Aorta (tissue), 5 donors: Measurements from ENCODE around the gene ST8SIA2. TPM values are rescaled to one million over a fixed set of nuclear protein-coding genes. Genes with fewer than 3 reads are reported as not detected.

Experiments
- ATAC-seq: fragments of 200-7000 bp; cut with Tn5 transposase; one replicate; pipeline ENCODE4 v1.9.1; 2022; ENCODE audit warnings: moderate library complexity; ENCODE audit not compliant: low FRiP score
- DNase-seq, 2 donors: peaks; one replicate each; pipeline ENCODE4 v3.0.0-alpha.2; 2020
- H3K27ac ChIP-seq, 2 donors: one replicate each; pipeline ENCODE4 v1.5.1; 2013; ENCODE audit warnings: low read length in 2 of 2, mild to moderate bottlenecking in 2 of 2, moderate library complexity in 2 of 2, control low read depth in 1 of 2, inconsistent platforms in 1 of 2, low read depth in 1 of 2
- H3K27me3 ChIP-seq, 2 donors: one replicate each; pipeline ENCODE4 v1.6.1; 2013; ENCODE audit warnings: control low read depth in 1 of 2, low read length in 1 of 2, mild to moderate bottlenecking in 1 of 2, moderate library complexity in 1 of 2; ENCODE audit not compliant: insufficient read depth in 2 of 2, control insufficient read depth in 1 of 2
- H3K36me3 ChIP-seq, 2 donors: one replicate each; pipeline ENCODE4 v1.6.1; 2013; ENCODE audit warnings: control low read depth in 1 of 2, low read length in 1 of 2, mild to moderate bottlenecking in 1 of 2; ENCODE audit not compliant: insufficient read depth in 2 of 2, control insufficient read depth in 1 of 2
- H3K4me1 ChIP-seq, 2 donors: one replicate each; pipeline ENCODE4 v1.6.1; 2013; ENCODE audit warnings: low read length in 2 of 2, control low read depth in 1 of 2, mild to moderate bottlenecking in 1 of 2, moderate library complexity in 1 of 2; ENCODE audit not compliant: insufficient read depth in 2 of 2, control insufficient read depth in 1 of 2
- H3K4me3 ChIP-seq, 2 donors: one replicate each; pipeline ENCODE4 v1.5.1; 2013; ENCODE audit warnings: low read length in 2 of 2, control low read depth in 1 of 2, mild to moderate bottlenecking in 1 of 2
- H3K9me3 ChIP-seq: one replicate; pipeline ENCODE4 v1.6.1; 2013; ENCODE audit warnings: mild to moderate bottlenecking, low read length; ENCODE audit not compliant: control insufficient read depth
- WGBS, 2 donors: extraction: QIAGEN DNeasy Blood & Tissue Kit; methylation state at CpG; one replicate each; pipeline ENCODE4 v1.1.7; 2013; 5-methylcytosine and 5-hydroxymethylcytosine counted together
- intact Hi-C, 2 donors: fragments of 100-400 bp; cut with DNase I; formaldehyde crosslinking; loops; one replicate each; pipeline versions ENCODE4 v1.14.2 to v1.15.0; 2022
- polyA plus RNA-seq, 2 donors: library from polyadenylated mRNA; stranded (reverse); fragments of 200-250 nt; gene quantifications; one replicate each; pipeline ENCODE4 v1.2.3, GENCODE V29; 2013
- total RNA-seq, 2 donors: library from RNA; stranded (reverse); fragmentation: NEBNext Ultra II Directional; extraction: Animal tissue kit (Norgen Biotek cat#: 25700); gene quantifications; one replicate each; pipeline ENCODE4 v1.2.1, GENCODE V29; 2021
- donor health status: healthy with polysubstance abuse.
- donor health status: Bipolar disorder and iron deficiency.
- donor health status: DM: no; HTN: no; CAD: no.
- donor health status: DM: no; HTN: no; CAD: no.
- donor health status: DM: yes; HTN: yes; CAD: no.

The ST8SIA2 gene
- total and polyA plus RNA-seq, 4 donors, result 0.05 TPM; not detected in 3

DNA sequence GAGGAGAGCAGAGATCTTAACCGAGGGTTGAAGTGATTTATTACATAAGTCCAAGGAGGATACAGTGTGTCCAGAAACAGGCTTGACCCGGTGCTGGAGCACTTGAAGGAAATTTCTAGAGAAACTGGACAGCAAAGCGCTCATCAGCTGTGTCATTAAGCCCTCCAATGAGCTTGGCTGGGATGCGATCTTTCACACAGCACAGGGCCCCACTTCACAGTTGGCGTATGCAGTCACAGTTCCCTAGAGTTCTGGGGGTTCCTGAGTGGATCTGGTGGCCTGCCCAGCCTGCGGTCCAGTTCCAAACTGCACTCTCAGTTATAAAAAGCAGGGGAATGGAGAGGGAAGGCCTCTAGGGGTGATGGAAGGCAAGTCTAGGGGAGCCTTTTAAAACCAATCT, 13.6 kb downstream of the ST8SIA2 start:
- ATAC-seq, result no peak
- WGBS, 2 donors, result 84 to 86% methylated on average over 6 of the region's 6 CpGs
- H3K36me3 ChIP-seq, result no peaks in the 10 kb centered on the region
- no peak overlapping the region for H3K27ac ChIP-seq
- H3K27me3 ChIP-seq, result no peaks in the 10 kb centered on the region
- no peaks in the 10 kb centered on the region for H3K4me1 ChIP-seq
- no peak for DNase-seq
- intact Hi-C loops, result no loop called here
- H3K4me3 ChIP-seq, result no peak overlapping the region
- H3K9me3 ChIP-seq, result no peaks in the 10 kb centered on the region

DNA sequence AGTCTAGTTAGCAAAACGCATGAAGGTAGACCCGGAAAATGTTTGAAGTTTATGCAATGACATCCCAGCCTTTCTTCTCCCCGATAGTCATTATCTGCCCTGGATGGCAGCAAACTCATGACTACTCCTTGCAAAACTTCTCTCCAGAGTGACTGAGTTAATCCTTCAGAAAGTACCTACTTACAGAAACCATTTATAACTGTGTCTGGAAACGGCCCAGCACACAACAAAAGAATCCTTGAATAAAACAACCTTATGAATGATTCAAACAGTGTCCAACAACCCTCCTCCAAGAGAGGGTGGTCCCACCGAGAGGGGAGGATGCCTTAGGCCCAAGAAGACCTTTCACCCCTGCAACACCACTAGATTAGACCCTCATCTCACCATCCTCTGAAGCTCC, 14.2 kb downstream of the ST8SIA2 start:
- Histone ChIP-seq H3K27me3 (no peaks in the 10 kb centered on the region), H3K9me3 (no peaks in the 10 kb centered on the region), H3K36me3 (no peaks in the 10 kb centered on the region), H3K4me1 (no peaks in the 10 kb centered on the region), H3K4me3 (no peak overlapping the region), H3K27ac (no peak overlapping the region)
- 64 to 69% methylated on average over 5 of the region's 5 CpGs for WGBS, 2 donors
- ATAC-seq, result no peak
- DNase-seq, result no peak
- intact Hi-C loops, result no loop called here

DNA sequence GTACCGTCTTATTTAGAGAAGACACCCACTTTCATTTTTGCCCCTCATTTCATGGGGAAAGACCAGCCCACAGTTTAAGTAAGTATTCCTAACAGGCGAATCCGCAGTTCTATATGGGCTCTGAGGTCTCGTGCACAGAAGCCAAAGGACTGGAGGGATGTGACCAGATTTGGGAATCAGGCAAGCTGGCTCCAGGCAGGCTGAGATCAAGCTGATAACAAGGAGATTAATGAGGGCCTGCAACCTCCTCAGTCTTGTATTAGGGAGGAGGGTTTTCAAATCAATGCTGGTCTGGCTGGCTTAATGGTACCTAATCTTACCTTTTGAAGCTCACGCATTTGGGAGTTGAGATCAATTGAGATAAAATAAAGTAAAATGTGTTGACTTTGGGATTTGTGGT, 15.3 kb downstream of the ST8SIA2 start:
- DNase-seq (no peak), ATAC-seq (no peak)
- H3K27ac ChIP-seq, result no peak overlapping the region
- no peaks in the 10 kb centered on the region for H3K4me1 ChIP-seq
- no peak overlapping the region for H3K4me3 ChIP-seq
- H3K9me3 ChIP-seq, result no peaks in the 10 kb centered on the region
- no peaks in the 10 kb centered on the region for H3K27me3 ChIP-seq
- no peaks in the 10 kb centered on the region for H3K36me3 ChIP-seq
- WGBS, 2 donors, result 88 to 89% methylated on average over 5 of the region's 5 CpGs
- intact Hi-C loops, result no loop called here

GRCh38 chr15:92409521-92409920, 15.8 kb downstream of the ST8SIA2 start:
- no peak overlapping the region for H3K27ac ChIP-seq
- DNase-seq, result no peak
- intact Hi-C loops, result no loop called here
- H3K36me3 ChIP-seq, result no peaks in the 10 kb centered on the region
- H3K9me3 ChIP-seq, result no peaks in the 10 kb centered on the region
- no peak overlapping the region for H3K4me3 ChIP-seq
- 78 to 81% methylated on average over 8 of the region's 8 CpGs for WGBS, 2 donors
- no peaks in the 10 kb centered on the region for H3K27me3 ChIP-seq
- no peaks in the 10 kb centered on the region for H3K4me1 ChIP-seq
- ATAC-seq, result no peak

DNA sequence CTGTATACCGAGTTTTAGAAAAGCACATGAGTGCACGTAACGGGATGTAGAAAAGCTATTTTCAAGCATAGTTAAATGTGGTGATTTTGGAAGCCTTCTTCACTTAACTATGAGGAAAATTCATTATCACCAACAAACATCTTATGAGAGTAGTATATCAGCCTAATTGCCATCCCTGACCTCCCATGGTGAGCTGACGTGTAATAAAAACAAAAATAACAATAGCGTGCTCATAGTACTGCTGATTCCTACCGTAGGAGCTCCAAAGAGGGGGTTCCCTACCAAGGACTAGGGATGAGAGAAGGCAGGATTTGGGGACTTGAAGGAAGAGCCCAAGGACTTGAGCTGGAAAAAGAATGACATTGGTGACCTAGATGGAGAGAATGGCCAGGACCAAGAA, 16.9 kb downstream of the ST8SIA2 start:
- intact Hi-C loops, result no loop called here
- Histone ChIP-seq H3K9me3 (no peaks in the 10 kb centered on the region), H3K27me3 (no peaks in the 10 kb centered on the region), H3K27ac (no peak overlapping the region), H3K4me3 (no peak overlapping the region), H3K36me3 (no peaks in the 10 kb centered on the region), H3K4me1 (no peaks in the 10 kb centered on the region)
- WGBS, 2 donors, result 78 to 80% methylated on average over 6 of the region's 6 CpGs
- no peak for ATAC-seq
- no peak for DNase-seq

GRCh38 chr15:92411256-92411655, 17.6 kb downstream of the ST8SIA2 start:
- 77 to 89% methylated on average over 5 of the region's 5 CpGs for WGBS, 2 donors
- H3K4me3 ChIP-seq, result no peak overlapping the region
- DNase-seq (no peak), ATAC-seq (no peak)
- H3K4me1 ChIP-seq, result no peaks in the 10 kb centered on the region
- intact Hi-C loops, result no loop called here
- H3K9me3 ChIP-seq, result no peaks in the 10 kb centered on the region
- no peaks in the 10 kb centered on the region for H3K36me3 ChIP-seq
- H3K27ac ChIP-seq, result no peak overlapping the region
- H3K27me3 ChIP-seq, result no peaks in the 10 kb centered on the region

DNA sequence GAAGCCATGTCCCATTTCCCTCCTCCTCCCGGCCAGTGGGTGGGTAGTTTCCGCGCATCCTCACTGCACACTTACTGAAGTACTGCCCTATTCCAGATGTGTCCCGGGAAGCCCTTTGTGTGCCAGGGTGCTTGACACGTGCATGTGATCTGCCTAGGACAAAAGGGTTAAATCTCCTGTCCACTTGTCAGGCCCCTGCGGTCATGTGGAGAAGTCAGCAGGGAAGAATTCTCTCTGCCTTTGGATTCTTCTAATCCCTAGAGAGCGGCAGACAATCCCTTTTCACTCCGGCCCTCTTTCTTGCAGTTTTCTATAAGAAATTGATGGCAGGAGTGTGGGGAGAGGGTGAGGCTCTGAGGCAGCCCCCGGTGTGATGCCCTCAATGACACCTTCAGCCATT, 19.8 kb downstream of the ST8SIA2 start:
- WGBS, 2 donors, result 50% methylated on average over 9 of the region's 9 CpGs

GRCh38 chr15:92415639-92416297, 22.1 kb downstream of the ST8SIA2 start:
- intact Hi-C loops, result no loop called here
- DNase-seq (no peak), ATAC-seq (no peak)
- 28 to 33% methylated on average over 9 of the region's 9 CpGs for WGBS, 2 donors
- Histone ChIP-seq H3K4me3 (no peak overlapping the region), H3K4me1 (no peaks in the 10 kb centered on the region), H3K27ac (no peak overlapping the region), H3K27me3 (no peaks in the 10 kb centered on the region), H3K36me3 (no peaks in the 10 kb centered on the region), H3K9me3 (no peaks in the 10 kb centered on the region)

More for the DNA sequence above, 19.8 kb downstream of the ST8SIA2 start:
- ATAC-seq, result no peak
- DNase-seq, result no peak
- intact Hi-C loops, result no loop called here
- Histone ChIP-seq H3K36me3 (no peaks in the 10 kb centered on the region), H3K27me3 (no peaks in the 10 kb centered on the region), H3K4me3 (no peak overlapping the region), H3K4me1 (no peaks in the 10 kb centered on the region), H3K27ac (no peak overlapping the region), H3K9me3 (no peaks in the 10 kb centered on the region)

GRCh38 chr15:92416557-92416956, 22.9 kb downstream of the ST8SIA2 start:
- WGBS, 2 donors, result 72 to 76% methylated on average over 12 of the region's 12 CpGs
- H3K36me3 ChIP-seq, result no peaks in the 10 kb centered on the region
- H3K27ac ChIP-seq, result no peak overlapping the region
- H3K27me3 ChIP-seq, result peaks cover 0 to 1% of the 10 kb centered on the region in 2 donors
- H3K4me3 ChIP-seq, result no peak overlapping the region
- H3K4me1 ChIP-seq, result no peaks in the 10 kb centered on the region
- no peaks in the 10 kb centered on the region for H3K9me3 ChIP-seq
- intact Hi-C loops, result no loop called here
- DNase-seq (no peak), ATAC-seq (no peak)
